ENCODE measurements around the gene ADAMTS13.

- TF ChIP-seq CTCF (IDR thresholded peaks at IDR 0.05): no peak
- no peak for TF ChIP-seq POLR2A (IDR thresholded peaks at IDR 0.05)
Observed at GRCh38 chr9:133420392-133420827, 1.8 kb upstream of the ADAMTS13 start.

Measured in heart left ventricle (tissue), 13 donors.